AG10803 (cell line): ENCODE measurements around the gene CAB39L.
A peak's percentile ranks its signal among the peaks of the same experiment; 100 is the strongest.

Source experiments
- DNase-seq: peaks from one replicate; pipeline ENCODE4 v3.0.0; 2010; ENCODE audit warnings: low read depth
- H3K4me3 ChIP-seq: 2 replicates; pipeline ENCODE4 v1.5.1; 2011; ENCODE audit warnings: mild to moderate bottlenecking, low read length, control low read depth
- CTCF ChIP-seq: conservative IDR thresholded peaks from 2 replicates; pipeline ENCODE4 v1.5.1; 2011; ENCODE audit warnings: mild to moderate bottlenecking, low read length, control low read depth, inconsistent platforms

Gene CAB39L

GRCh38 chr13:49302222-49302621, 141.6 kb downstream of the CAB39L start:
- TF ChIP-seq CTCF: 0 out of 2 replicates have a peak, but pooled peaks have one; percentile 0
- no peak for DNase-seq
- no peak overlapping the region for H3K4me3 ChIP-seq

DNA sequence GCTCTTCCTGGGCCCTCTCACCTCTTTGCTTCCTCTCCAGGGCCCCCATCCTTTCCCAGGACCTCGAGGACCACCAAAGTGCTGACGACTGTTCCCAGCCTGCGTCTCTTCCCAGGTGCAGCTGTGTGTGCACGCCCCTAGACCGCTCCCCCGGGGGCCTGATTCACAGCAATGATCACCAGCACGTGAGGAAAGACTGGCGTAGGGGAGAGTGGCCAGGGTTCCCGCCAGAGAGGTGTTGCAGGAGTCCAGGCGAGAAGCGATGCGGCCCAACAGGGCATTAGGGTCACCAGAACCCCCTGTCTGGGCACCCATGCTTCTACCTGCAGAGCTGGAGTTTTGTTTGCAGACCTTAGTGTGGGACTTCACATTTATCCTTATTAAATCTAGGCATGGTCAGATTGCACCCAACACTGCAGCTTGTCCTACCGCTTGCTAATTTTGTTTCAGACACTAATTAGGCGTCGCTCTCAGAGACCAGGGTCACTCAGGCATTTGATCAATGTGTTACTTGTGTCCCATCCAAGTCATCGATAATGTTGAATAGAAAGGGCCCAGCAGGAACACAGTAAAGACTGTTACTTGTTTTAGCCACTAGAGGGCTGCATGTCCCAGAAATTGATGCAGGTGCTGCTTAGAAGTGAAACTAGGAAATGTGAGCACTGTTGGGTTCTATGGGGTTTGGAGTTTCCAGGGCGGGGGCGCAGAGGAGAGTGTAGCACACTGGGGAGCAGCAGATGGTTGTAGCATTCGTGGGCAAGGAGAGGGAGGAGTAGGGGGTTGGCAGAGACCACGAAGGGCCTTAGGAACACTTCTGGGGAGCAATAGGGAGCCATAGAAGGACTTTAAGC, 142.9 kb downstream of the CAB39L start:
- peak; percentile 71 for DNase-seq
- peak overlapping the region; percentile 43 for H3K4me3 ChIP-seq
- peak; percentile 91 for TF ChIP-seq CTCF

DNA sequence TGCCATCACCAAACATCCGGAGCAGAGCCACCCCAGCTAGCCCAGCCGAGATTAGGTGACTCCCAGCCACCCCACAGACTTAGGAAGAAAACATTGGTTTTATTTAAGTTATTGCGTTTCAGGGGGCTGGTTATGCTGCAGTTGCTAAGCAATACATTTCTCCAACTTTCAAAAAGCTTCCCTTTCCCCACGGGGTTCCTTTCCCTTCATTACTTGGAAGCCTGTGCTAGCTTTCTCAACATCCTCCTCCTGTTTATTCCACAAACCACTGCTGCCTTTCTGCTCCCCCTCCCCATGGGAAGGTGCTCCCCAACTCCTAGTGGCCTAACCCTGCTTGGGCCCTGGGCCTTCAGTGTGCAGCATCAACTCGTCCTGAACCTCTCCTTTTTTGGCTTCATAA, 143.6 kb downstream of the CAB39L start:
- DNase-seq: no peak
- H3K4me3 ChIP-seq: no peak overlapping the region
- TF ChIP-seq CTCF: no peak

DNA sequence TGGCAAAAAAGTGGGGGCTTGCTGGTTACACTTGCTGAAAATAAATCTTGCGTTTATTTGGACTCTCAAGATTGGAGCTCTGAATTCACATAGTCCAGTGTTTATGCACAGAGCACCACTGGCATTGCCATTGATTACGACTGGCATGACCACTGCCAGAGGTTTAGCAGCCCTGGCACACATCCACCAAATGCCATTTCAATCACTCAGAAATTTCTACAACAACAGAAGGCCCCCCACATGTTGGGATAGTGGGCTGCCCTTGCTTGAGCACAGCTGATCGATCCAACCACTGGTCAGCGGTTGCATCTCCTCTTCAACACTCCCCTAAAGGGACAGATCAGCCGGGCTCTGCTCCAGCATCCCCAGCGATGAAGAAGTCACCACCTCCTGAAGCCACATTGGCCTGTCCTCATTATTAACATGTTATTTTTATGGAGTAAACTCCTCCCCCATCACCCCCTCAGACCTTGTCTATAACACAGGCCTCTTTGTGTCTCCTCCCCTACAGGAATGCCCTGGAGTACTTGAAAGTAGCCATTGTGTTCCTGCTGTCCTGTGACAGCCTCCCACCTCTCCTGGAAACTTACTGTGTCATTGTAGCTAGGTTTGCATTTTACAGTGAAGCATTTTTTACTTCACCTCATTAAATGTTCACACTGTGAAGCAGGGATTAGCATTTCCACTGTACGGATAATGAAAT, 144.8 kb downstream of the CAB39L start:
- no peak overlapping the region for H3K4me3 ChIP-seq
- TF ChIP-seq CTCF: no peak
- no peak for DNase-seq

- TF ChIP-seq CTCF: no peak
These were observed 145.4 kb downstream of the CAB39L start for GRCh38 chr13:49298416-49298815.

DNA sequence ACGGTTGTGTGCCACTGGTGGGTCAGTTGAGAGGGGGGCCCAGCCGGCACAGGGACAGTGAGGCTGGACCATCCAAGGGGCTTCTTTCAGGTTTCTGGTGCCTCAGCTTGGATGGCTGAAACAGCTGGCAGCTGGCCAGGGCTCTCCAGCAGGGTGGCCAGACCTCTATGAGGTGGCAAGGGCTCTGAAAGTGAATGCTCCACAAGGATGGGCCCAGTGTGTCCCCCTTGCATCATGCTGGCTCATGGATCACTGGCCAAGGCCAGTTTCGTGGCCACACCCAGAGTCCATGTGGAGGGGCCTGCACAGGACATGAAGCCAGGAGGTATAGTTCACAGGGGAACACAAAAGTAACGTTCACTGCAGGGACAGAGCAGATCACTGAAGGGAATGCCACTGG, 146.5 kb downstream of the CAB39L start:
- no peak for DNase-seq
- no peak for TF ChIP-seq CTCF

More at GRCh38 chr13:49298416-49298815, 145.4 kb downstream of the CAB39L start:
- H3K4me3 ChIP-seq: no peak overlapping the region
- DNase-seq: no peak

More for the DNA sequence above, 146.5 kb downstream of the CAB39L start:
- H3K4me3 ChIP-seq: no peak overlapping the region
